ENCODE measurements around the gene FAM117B. TPM values are rescaled to one million over a fixed set of nuclear protein-coding genes. Genes with fewer than 3 reads are reported as not detected.

Gene FAM117B
- total RNA-seq, 1 experiment from 2014 or later = 9.1 TPM

GRCh38 chr2:202657876-202658275 is 23.1 kb downstream of the FAM117B start (continued):
- no peak for TF ChIP-seq POLR2AphosphoS5 (IDR thresholded peaks at IDR 0.05; ENCODE audit: low read depth, low read length)
- TF ChIP-seq CEBPB (IDR thresholded peaks at IDR 0.05; ENCODE audit: low read depth) = no peak
- no peak for TF ChIP-seq EGR1 (IDR thresholded peaks at IDR 0.05; ENCODE audit: low read depth)
- TF ChIP-seq SIN3A (IDR thresholded peaks at IDR 0.05; ENCODE audit: low read depth) = no peak
- no peak for TF ChIP-seq ZNF274 (IDR thresholded peaks at IDR 0.05; ENCODE audit: low read depth, low read length)

- DNase-seq (ENCODE audit: low read depth, low spot score) = no peak
- no peak for ATAC-seq
- Histone ChIP-seq H3K27ac (ENCODE audit: low read depth, low read length) (no peak overlapping the region), H3K9ac (ENCODE audit: low read length) (no peak overlapping the region), H3K4me1 (ENCODE audit: control insufficient read depth in 1 of 2, insufficient read depth in 2 of 2, low read length in 2 of 2) (no peaks in the 10 kb centered on the region), H3K4me3 (replicated peaks in 1 of 2; ENCODE audit: low read depth in 1 of 2, low read length in 2 of 2) (no peak overlapping the region), H3K36me3 (ENCODE audit: control insufficient read depth in 1 of 2, insufficient read depth in 2 of 2, low read length in 2 of 2) (no peaks in the 10 kb centered on the region), H4K20me1 (ENCODE audit: insufficient read depth) (no peaks in the 10 kb centered on the region), H3K9me3 (ENCODE audit: control insufficient read depth in 1 of 2, insufficient read depth in 1 of 2, low read depth in 1 of 2, low read length in 2 of 2) (no peaks in the 10 kb centered on the region), H3K79me2 (ENCODE audit: insufficient read depth, low read length) (no peaks in the 10 kb centered on the region), H2AFZ (ENCODE audit: low read depth, low read length, poor library complexity, severe bottlenecking) (no peak overlapping the region), H3K4me2 (ENCODE audit: low read length) (no peak overlapping the region), H3K27me3 (ENCODE audit: insufficient read depth, low read length) (no peaks in the 10 kb centered on the region), H3K9me2 (ENCODE audit: insufficient read depth) (no peaks in the 10 kb centered on the region)
- no TSS peak for BruUV-seq (replicated peaks)
- TF ChIP-seq ZBTB33 (IDR thresholded peaks at IDR 0.05; ENCODE audit: extremely low read depth, insufficient replicate concordance, low read length) = no peak
- TF ChIP-seq EGR1 (IDR thresholded peaks at IDR 0.05; ENCODE audit: low read depth) = no peak
- no peak for TF ChIP-seq ZNF274 (IDR thresholded peaks at IDR 0.05; ENCODE audit: low read depth, low read length)
- TF ChIP-seq CTCF (IDR thresholded peaks at IDR 0.05 in 2 of 3, conservative IDR thresholded peaks at IDR 0.05 in 1 of 3; ENCODE audit: borderline replicate concordance in 1 of 3, insufficient read depth in 1 of 3, low read depth in 2 of 3, low read length in 2 of 3) = no peak
- TF ChIP-seq ELF1 (IDR thresholded peaks at IDR 0.05; ENCODE audit: borderline replicate concordance, low read depth) = no peak
- no peak for TF ChIP-seq YY1 (IDR thresholded peaks at IDR 0.05; ENCODE audit: extremely low read depth, insufficient replicate concordance, low read depth, low read length)
- TF ChIP-seq SIN3A (IDR thresholded peaks at IDR 0.05; ENCODE audit: low read depth) = no peak
- no peak for TF ChIP-seq ZFX (IDR thresholded peaks at IDR 0.05)
- TF ChIP-seq REST (IDR thresholded peaks at IDR 0.05; ENCODE audit: low read depth) = no peak
- no peak for TF ChIP-seq MAX (IDR thresholded peaks at IDR 0.05)
- no peak for TF ChIP-seq ATF3 (IDR thresholded peaks at IDR 0.05)
- no peak for TF ChIP-seq POLR2AphosphoS5 (IDR thresholded peaks at IDR 0.05; ENCODE audit: low read depth, low read length)
- no peak for TF ChIP-seq EZH2 (IDR thresholded peaks at IDR 0.05)
- no peak for TF ChIP-seq SRF (IDR thresholded peaks at IDR 0.05; ENCODE audit: low read depth)
- TF ChIP-seq TCF7L2 (IDR thresholded peaks at IDR 0.05; ENCODE audit: borderline replicate concordance, extremely low read depth, insufficient read depth, insufficient read length) = no peak
- no peak for TF ChIP-seq RAD21 (IDR thresholded peaks at IDR 0.05; ENCODE audit: low read depth)
- ChIA-PET POLR2A (no interaction called here), RAD21 (ENCODE audit: low non-redundant PET in 1 of 2, low total read pairs in 2 of 2, uncharacterized antibody in 2 of 2, unreplicated experiment in 2 of 2) (no interaction called here), CTCF (no interaction called here)
- intact Hi-C loops (cut with micrococcal nuclease) = no loop called here
Measured at GRCh38 chr2:202660796-202661195, 26.0 kb downstream of the FAM117B start.
